NK-92 treated with Interleukin-12 subunit alpha and Interleukin-12 subunit beta, amount 100 ng/mL, for 24 hours (cell line): ENCODE data around the gene CORO2B.

Source experiments
- DNase-seq: peaks from one replicate; lab custom pipeline; 2025; lab: John Stamatoyannopoulos, UW

Gene CORO2B

DNA sequence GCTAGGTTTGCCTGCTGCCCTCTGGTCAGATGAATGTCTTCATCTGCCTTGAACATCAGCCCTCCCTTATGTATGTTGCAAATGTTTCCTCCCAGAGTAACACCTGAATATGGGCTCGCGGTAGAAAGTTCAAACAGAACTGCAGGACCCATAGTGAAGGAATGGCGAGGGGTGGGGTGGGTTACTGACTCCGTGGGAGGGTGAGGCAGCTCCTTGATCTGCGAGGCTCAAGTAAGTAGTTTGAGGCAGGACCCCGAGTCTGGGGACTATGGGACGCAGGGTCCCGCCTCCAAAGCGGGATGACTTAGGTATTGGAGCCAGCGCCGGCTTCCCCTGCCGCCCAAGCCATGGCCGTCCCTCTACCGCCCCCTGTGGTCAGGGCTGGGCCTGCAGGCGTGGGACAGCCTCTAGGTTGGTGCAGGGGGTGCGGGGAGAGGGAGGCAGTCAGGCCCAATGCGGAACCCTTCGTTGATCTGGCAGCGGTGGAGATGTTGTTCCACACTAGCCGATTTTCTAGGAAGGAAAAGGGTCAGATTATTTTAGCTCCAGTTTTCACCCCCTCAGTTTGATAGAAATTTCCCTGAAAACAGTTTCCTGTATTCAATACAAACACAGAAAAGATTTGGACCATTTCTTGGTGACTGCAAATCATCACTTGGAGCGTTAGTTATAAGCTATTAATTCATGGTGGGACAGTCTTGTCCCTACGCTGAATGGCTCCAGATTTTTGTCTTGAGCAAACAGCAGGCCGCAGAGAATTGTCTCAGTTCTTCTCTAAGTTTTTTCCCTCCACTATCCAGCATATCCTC lies 72.3 kb downstream of the CORO2B start:
- peak; percentile 16 for DNase-seq

- no peak for DNase-seq
These were observed 73.2 kb downstream of the CORO2B start for GRCh38 chr15:68651916-68652525.

- DNase-seq, result no peak
These were observed 74.3 kb downstream of the CORO2B start for GRCh38 chr15:68653031-68653635.

GRCh38 chr15:68653801-68654200 lies 75.0 kb downstream of the CORO2B start:
- no peak for DNase-seq

GRCh38 chr15:68654786-68655560 lies 76.2 kb downstream of the CORO2B start:
- DNase-seq, result no peak

DNA sequence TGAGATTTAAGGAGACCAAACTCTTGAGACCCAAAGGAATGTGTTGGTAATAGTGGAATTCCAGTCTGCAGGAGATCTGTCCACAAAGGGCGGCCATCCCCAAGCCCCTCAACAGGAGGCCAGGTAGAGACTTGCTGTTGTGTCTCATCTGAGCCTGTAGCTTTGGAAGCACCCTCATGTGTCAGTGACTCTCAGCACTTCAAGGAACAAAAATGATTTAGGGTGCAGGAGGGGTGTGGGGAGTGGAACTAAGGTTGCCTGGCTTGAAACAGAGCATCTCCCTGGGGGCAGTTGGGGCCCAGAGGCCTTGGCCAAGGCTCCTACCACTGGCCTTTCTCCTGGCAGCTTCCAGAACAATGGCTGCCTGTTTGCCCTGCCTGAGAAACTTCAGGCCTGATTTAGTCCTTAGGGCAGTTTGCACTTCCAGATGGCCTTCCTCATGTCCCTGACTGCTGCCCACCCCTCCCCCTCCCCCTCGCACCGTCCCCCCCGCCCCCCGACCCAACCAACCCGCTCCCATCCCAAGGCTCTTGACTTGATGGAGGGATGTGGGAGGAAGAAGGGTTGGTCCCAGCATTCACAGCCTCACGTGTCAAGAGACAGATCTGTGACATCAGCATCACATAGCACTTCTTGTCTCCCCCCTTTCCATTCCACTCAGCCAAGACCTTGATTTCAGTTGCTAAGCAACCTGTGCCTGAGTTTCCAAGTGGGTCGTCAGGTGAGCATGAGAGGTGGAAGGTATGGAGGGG lies 77.1 kb downstream of the CORO2B start:
- no peak for DNase-seq

GRCh38 chr15:68656438-68656739 lies 77.6 kb downstream of the CORO2B start:
- no peak for DNase-seq

DNA sequence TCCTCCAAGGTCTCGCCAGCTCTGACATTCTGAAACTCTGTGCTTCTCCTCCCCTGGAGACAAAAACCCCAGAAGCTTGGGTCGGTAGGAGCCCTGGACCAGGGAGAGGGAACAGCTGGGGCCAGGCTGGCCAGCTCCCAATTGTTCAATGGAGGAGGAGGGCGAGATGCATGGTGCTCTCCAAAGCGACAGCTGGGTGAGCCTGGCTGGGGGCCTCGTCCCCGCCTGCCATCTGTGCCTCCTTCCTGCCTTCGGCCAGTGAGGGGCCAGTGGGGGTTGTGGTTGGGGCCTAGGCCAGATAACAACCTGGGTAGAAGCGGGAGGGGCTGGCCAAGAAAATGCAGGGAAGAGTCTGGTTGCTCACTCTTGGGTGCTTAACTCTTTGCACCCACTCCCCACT lies 79.4 kb downstream of the CORO2B start:
- DNase-seq, result no peak

GRCh38 chr15:68658641-68659358 lies 80.0 kb downstream of the CORO2B start:
- DNase-seq, result no peak

DNA sequence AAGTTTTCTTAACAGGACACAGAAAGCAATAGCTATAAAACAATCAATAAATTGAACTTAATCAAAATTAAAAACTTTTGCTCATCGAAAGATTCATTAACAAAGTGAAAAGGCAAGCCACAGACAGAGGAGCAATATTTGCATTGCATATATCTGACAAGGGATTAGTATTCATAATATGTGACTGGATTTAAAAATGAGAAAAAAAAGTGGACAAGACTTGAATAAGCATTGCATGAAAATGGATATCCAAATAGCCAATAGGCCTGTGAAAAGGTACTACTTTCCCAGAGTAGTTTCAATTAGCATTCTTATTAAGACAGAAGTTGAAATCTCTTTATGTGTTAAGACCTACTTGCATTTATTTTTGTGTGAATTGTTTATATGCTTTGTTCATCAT lies 84.7 kb downstream of the CORO2B start:
- no peak for DNase-seq

DNA sequence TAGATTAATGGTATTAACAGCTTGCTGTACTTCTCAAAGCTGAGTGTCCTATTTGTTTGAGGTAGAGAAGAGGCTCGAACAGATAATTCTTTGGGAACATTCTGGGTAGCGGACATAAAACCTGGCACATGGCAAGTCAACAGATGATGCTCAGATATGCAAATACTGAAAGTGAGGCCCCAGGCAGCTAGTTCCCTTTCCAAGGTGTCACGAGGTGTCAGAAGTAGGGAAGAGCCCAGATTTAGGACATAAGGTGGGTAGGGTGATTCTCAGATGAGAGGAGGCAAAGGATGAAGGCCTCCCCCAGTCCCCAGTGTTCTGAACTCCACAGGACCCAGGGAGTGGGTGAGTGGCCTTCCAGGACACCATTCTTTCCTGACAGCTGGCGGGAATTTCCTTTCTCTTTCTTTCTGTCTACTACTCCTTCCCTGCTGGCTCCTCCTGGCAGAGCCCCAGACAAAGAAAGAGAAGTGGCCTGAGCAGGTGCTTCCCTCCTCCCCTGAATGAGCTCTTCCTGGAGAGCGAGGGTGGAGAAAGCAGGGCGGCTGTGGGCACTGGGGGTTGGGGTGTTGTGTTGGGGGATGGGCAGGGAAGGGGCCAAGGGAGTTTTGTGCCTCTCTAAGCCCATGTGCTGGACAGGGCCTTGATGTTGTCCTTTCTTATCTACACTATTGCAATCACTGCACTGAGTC lies 87.5 kb downstream of the CORO2B start:
- no peak for DNase-seq

- no peak for DNase-seq
These were observed 88.1 kb downstream of the CORO2B start for GRCh38 chr15:68666812-68667450.

GRCh38 chr15:68667800-68668625 lies 89.2 kb downstream of the CORO2B start:
- no peak for DNase-seq

DNA sequence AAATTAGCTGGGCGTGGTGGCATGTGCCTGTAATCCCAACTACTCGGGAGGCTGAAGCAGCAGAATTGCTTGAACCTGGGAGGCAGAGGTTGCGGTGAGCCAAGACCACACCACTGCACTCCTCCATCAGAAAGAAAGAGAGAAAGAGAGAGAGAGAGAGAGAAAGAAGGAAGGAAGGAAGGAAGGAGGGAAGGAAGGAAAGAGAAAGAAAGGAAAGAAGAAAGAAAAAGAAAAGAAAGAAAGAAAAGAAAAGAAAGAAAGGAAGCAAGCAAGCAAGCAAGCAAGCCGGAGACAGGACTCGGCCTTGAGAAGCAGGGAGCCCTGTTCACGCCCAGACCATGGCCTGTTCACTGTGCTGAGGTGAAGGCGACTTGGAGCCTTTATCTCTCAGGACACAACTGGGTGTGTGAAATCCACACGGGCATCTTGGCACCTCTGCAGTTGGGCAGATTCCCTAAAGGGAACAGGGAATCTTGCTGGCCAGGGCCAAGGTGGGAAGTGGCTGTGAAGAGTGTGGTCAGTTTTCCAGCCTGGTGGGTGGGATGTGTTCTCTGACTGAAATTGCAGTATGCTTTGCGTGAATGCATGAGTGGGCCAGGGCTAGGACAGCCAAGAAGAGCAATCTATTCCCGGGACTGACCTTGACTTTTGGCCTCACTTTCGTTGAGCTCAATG lies 90.3 kb downstream of the CORO2B start:
- DNase-seq, result no peak

DNA sequence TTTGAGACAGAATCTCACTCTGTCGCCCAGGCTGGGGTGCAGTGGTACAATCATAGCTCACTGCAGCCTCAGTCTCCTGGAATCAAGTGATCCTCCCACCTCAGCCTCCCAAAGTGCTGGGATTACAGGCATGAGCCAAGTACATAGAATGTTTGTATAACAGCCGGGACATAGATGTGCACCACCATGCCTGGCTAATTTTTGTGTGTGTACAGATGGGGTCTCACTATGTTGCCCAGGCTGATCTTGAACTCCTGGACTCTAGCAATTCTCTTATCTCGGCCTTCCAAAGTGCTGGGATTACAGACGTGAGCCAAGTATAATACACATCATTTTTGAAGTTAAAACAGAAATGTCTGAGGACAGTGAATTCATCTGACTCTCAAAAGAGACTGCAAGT lies 93.5 kb downstream of the CORO2B start:
- no peak for DNase-seq

- no peak for DNase-seq
These were observed 94.0 kb downstream of the CORO2B start for GRCh38 chr15:68672781-68673205.

DNA sequence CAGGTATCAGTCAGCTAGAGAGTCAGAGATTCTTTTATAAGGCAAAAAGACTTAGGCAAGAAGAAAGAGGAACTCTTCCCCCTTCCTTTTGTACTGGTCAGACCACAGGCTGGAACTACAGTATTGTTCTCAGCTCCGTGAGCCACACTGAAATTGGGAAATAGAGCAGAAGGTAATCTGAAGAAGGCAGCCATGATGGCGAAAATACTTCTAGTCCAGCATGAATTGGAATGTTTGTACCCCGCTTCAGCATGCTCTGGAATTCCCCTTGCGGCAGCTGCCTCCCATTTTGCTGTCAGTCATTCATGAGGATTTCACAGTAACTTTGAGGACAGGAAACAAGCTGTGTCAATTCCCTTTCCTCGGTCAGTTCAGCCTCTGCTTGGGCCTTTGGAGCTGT lies 96.2 kb downstream of the CORO2B start:
- DNase-seq, result no peak

GRCh38 chr15:68676011-68676605 lies 97.3 kb downstream of the CORO2B start:
- DNase-seq, result no peak
